Brain microvascular endothelial cell (primary cell): ENCODE results near the gene MPPED2.

Experiments used
- DNase-seq: peaks from one replicate; pipeline ENCODE4 v3.0.0-alpha.2; 2020
- H3K27ac ChIP-seq: fragments of 250-450 bp; sonication (Bioruptor Pico); 2 replicates; pipeline ENCODE4 v1.5.1; 2020; ENCODE audit warnings: mild to moderate bottlenecking, moderate library complexity
- H3K27me3 ChIP-seq: fragments of 250-450 bp; sonication (Bioruptor Pico); replicated peaks from 2 replicates; pipeline ENCODE4 v1.5.1; 2020; ENCODE audit warnings: mild to moderate bottlenecking
- H3K36me3 ChIP-seq: fragments of 250-450 bp; sonication (Bioruptor Pico); replicated peaks from 2 replicates; pipeline ENCODE4 v1.5.1; 2020; ENCODE audit warnings: mild to moderate bottlenecking
- H3K4me3 ChIP-seq: 2 replicates; pipeline ENCODE4 v1.5.1; 2011; ENCODE audit warnings: low read depth, mild to moderate bottlenecking, control low read depth, low read length, moderate library complexity
- in situ Hi-C: cut with HindIII; loops from 2 replicates; pipeline ENCODE4 v1.10.0; 2017; ENCODE audit warnings: low sequenced_read_pairs, low pct_ligation_motif_present
- TF ChIP-seq, protein P1 (sequence below): IDR thresholded peaks from 2 replicates; pipeline ENCODE4 v1.5.1; 2011; ENCODE audit warnings: low read depth, mild to moderate bottlenecking, moderate library complexity, low read length, control low read depth, inconsistent platforms; ENCODE audit errors: missing control alignments

The MPPED2 gene

GRCh38 chr11:30424844-30425243 lies 161.3 kb downstream of the MPPED2 start:
- Histone ChIP-seq H3K27ac (no peak overlapping the region), H3K36me3 (no peaks in the 10 kb centered on the region), H3K4me3 (no peak overlapping the region), H3K27me3 (no peaks in the 10 kb centered on the region)
- DNase-seq: no peak
- in situ Hi-C loops: no loop called here
- TF ChIP-seq, protein P1, sequence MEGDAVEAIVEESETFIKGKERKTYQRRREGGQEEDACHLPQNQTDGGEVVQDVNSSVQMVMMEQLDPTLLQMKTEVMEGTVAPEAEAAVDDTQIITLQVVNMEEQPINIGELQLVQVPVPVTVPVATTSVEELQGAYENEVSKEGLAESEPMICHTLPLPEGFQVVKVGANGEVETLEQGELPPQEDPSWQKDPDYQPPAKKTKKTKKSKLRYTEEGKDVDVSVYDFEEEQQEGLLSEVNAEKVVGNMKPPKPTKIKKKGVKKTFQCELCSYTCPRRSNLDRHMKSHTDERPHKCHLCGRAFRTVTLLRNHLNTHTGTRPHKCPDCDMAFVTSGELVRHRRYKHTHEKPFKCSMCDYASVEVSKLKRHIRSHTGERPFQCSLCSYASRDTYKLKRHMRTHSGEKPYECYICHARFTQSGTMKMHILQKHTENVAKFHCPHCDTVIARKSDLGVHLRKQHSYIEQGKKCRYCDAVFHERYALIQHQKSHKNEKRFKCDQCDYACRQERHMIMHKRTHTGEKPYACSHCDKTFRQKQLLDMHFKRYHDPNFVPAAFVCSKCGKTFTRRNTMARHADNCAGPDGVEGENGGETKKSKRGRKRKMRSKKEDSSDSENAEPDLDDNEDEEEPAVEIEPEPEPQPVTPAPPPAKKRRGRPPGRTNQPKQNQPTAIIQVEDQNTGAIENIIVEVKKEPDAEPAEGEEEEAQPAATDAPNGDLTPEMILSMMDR: no peak

GRCh38 chr11:30424321-30424720 lies 161.8 kb downstream of the MPPED2 start:
- in situ Hi-C loops: no loop called here
- no peak overlapping the region for H3K4me3 ChIP-seq
- DNase-seq: no peak
- H3K27me3 ChIP-seq: no peaks in the 10 kb centered on the region
- H3K27ac ChIP-seq: no peak overlapping the region
- no peaks in the 10 kb centered on the region for H3K36me3 ChIP-seq
- TF ChIP-seq, protein P1: no peak

DNA sequence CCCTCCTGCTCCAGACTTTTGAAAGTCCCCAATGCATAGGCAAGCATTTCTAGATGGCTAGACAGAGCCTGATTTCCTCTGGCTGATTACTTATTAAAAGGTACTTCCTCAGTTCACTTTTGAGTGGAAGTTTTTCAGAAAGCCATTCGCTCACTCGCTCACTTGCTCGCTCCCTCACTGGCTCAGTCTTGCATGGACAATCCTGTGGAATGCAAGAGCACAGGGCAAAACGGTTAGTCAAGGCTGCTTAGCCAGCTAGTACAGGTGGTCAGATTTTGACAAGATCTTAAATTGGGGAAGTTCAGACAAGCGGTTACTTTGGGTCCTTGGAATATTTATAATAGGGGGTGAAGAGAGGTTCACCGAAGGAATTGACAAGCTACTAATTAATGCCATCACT lies 162.3 kb downstream of the MPPED2 start:
- H3K4me3 ChIP-seq: no peak overlapping the region
- DNase-seq: no peak
- H3K27me3 ChIP-seq: no peaks in the 10 kb centered on the region
- no peaks in the 10 kb centered on the region for H3K36me3 ChIP-seq
- no peak overlapping the region for H3K27ac ChIP-seq
- TF ChIP-seq, protein P1: no peak
- in situ Hi-C loops: no loop called here

GRCh38 chr11:30423279-30423648 lies 162.9 kb downstream of the MPPED2 start:
- no peak for DNase-seq
- Histone ChIP-seq H3K36me3 (no peaks in the 10 kb centered on the region), H3K4me3 (no peak overlapping the region), H3K27me3 (no peaks in the 10 kb centered on the region), H3K27ac (no peak overlapping the region)
- TF ChIP-seq, protein P1: no peak
- in situ Hi-C loops: no loop called here

- H3K4me3 ChIP-seq: no peak overlapping the region
- in situ Hi-C loops: no loop called here
- TF ChIP-seq, protein P1: no peak
- DNase-seq: no peak
- H3K36me3 ChIP-seq: no peaks in the 10 kb centered on the region
- no peaks in the 10 kb centered on the region for H3K27me3 ChIP-seq
- no peak overlapping the region for H3K27ac ChIP-seq
These were observed 163.5 kb downstream of the MPPED2 start for GRCh38 chr11:30422447-30423278.
